Adrenal gland (tissue), 5 donors: Measurements from ENCODE around the gene USP9Y.

Experiments used
- POLR2A ChIP-seq, 2 donors: fragments of 450-650 bp; IDR thresholded peaks; one replicate each; pipeline ENCODE4 v1.6.1; 2017; ENCODE audit warnings: antibody characterized with exemption in 2 of 2, mild to moderate bottlenecking in 2 of 2, moderate library complexity in 1 of 2
- TF ChIP-seq, protein P1 (sequence below), 6 experiments: fragments of 450-650 bp in 4 of 6; fragments of 200-600 bp in 2 of 6; sonication (generic) in 1 of 6; IDR thresholded peaks; 1 replicate in 5 of 6; 2 replicates in 1 of 6; pipeline versions ENCODE4 v1.5.1 to v1.8.0; 2016 to 2021; ENCODE audit warnings: antibody characterized with exemption in 6 of 6, mild to moderate bottlenecking in 2 of 6, moderate library complexity in 1 of 6
- donor health status: DM: no; HTN: no; CAD: no.

DNA sequence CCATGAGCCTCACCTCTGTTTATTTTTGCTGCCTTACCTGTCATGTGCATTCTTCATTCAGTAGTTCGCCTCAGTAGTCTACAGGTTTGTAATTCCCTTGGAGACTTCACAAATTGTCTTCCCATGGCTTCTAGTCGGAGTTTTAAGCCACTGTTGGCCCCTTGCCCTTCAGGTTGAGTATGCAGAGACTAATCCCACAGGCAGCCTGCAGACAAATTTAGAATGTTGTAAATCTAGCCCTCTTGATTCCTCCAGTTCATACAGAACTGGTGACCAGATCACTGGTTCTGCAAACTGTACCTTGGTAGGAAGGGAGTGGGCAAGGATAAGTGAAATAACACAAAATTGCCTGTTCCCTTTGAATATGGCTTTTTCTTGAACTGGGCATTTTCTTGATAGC is 33.0 kb downstream of the USP9Y start:
- TF ChIP-seq, protein P1, sequence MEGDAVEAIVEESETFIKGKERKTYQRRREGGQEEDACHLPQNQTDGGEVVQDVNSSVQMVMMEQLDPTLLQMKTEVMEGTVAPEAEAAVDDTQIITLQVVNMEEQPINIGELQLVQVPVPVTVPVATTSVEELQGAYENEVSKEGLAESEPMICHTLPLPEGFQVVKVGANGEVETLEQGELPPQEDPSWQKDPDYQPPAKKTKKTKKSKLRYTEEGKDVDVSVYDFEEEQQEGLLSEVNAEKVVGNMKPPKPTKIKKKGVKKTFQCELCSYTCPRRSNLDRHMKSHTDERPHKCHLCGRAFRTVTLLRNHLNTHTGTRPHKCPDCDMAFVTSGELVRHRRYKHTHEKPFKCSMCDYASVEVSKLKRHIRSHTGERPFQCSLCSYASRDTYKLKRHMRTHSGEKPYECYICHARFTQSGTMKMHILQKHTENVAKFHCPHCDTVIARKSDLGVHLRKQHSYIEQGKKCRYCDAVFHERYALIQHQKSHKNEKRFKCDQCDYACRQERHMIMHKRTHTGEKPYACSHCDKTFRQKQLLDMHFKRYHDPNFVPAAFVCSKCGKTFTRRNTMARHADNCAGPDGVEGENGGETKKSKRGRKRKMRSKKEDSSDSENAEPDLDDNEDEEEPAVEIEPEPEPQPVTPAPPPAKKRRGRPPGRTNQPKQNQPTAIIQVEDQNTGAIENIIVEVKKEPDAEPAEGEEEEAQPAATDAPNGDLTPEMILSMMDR (IDR thresholded peaks at IDR 0.05): no peak
- TF ChIP-seq POLR2A (IDR thresholded peaks at IDR 0.05): no peak
